ENCODE measurements around the gene PRRC2B. TPM values are rescaled to one million over a fixed set of nuclear protein-coding genes. Genes with fewer than 3 reads are reported as not detected.
"Not testable (repeated sequence)": the region's sequence is repeated elsewhere in the genome, so short reads cannot be mapped to it uniquely, and the experiment has no call there.

The PRRC2B gene
- total RNA-seq, 8 experiments from 2014 or later = 40.6 to 206 (median 126) TPM

- no peak for ATAC-seq (replicated peaks in 6 of 8)
- WGBS, 10 experiments = 47 to 100% (median 73%) methylated on average over 2 to 7 of the region's 7 CpGs; no CpG with 5 or more reads in 2 of the 10 experiments
- in situ Hi-C loops (cut with MboI; ENCODE audit: low pct_unique_long_range_greater_than_20kb in 2 of 9, low sequenced_read_pairs in 9 of 9, unreplicated experiment in 9 of 9) = no loop called here
- no peak overlapping the region for H3K27ac ChIP-seq
- no peak overlapping the region for H3K4me3 ChIP-seq
- no peaks in the 10 kb centered on the region for H3K4me1 ChIP-seq (replicated peaks in 1 of 2)
Observed at GRCh38 chr9:131539223-131539923, 145.5 kb downstream of the PRRC2B start.

- no peak overlapping the region for H3K4me3 ChIP-seq
- ATAC-seq (replicated peaks in 6 of 8) = no peak
- peaks cover 0 to 2% of the 10 kb centered on the region in 2 donors for H3K4me1 ChIP-seq (replicated peaks in 1 of 2)
- H3K27ac ChIP-seq = no peak overlapping the region
- WGBS, 10 experiments = 33 to 100% (median 88%) methylated on average over 2 to 6 of the region's 6 CpGs; no CpG with 5 or more reads in 2 of the 10 experiments
- in situ Hi-C loops (cut with MboI; ENCODE audit: low pct_unique_long_range_greater_than_20kb in 2 of 9, low sequenced_read_pairs in 9 of 9, unreplicated experiment in 9 of 9) = no loop called here
Observed at GRCh38 chr9:131543141-131543540, 149.3 kb downstream of the PRRC2B start.

GRCh38 chr9:131545003-131545785, 151.3 kb downstream of the PRRC2B start, which contains the start of gene PRRT1B:
Gene PRRT1B, plus strand, starts transcription at chr9:131545523. Its CDS starts 93 bp downstream, at chr9:131545616.
- Histone ChIP-seq H3K27ac (no peak within 1 kb of the TSS), H3K4me3 (peak within 1 kb of the TSS in 3 of 5 donors; percentile 3 to 20 (median 3)), H3K4me1 (replicated peaks in 1 of 2) (peaks cover 0 to 2% of the 10 kb centered on the region in 2 donors)
- 52 to 100% (median 86%) methylated on average over 2 to 12 of the region's 50 CpGs; no CpG with 5 or more reads in 2 of the 10 experiments for WGBS, 10 experiments
- in situ Hi-C loops (cut with MboI; ENCODE audit: low pct_unique_long_range_greater_than_20kb in 2 of 9, low sequenced_read_pairs in 9 of 9, unreplicated experiment in 9 of 9) = no loop called here
- peak in 6 of 8 experiments; percentile 6 to 76 (median 19) for ATAC-seq (replicated peaks in 6 of 8)

- in situ Hi-C loops (cut with MboI; ENCODE audit: low pct_unique_long_range_greater_than_20kb in 2 of 9, low sequenced_read_pairs in 9 of 9, unreplicated experiment in 9 of 9) = no loop called here
- Histone ChIP-seq H3K27ac (no peak overlapping the region), H3K4me3 (peak overlapping the region in 3 of 5 donors; percentile 3 to 20 (median 3)), H3K4me1 (replicated peaks in 1 of 2) (peaks cover 0 to 2% of the 10 kb centered on the region in 2 donors)
- no CpG with 5 or more reads among the region's 30 CpGs for WGBS, 10 experiments
- ATAC-seq (replicated peaks in 6 of 8) = peak in 6 of 8 experiments; percentile 19 to 53 (median 42)
Observed at GRCh38 chr9:131545786-131546335, 152.0 kb downstream of the PRRC2B start.

GRCh38 chr9:131546336-131547084, 152.6 kb downstream of the PRRC2B start:
- in situ Hi-C loops (cut with MboI; ENCODE audit: low pct_unique_long_range_greater_than_20kb in 2 of 9, low sequenced_read_pairs in 9 of 9, unreplicated experiment in 9 of 9) = no loop called here

GRCh38 chr9:131549186-131549585, 155.3 kb downstream of the PRRC2B start:
- WGBS, 10 experiments = 35 to 100% (median 73%) methylated on average over 1 to 6 of the region's 10 CpGs; no CpG with 5 or more reads in 5 of the 10 experiments
- H3K4me3 ChIP-seq; ATAC-seq (replicated peaks in 6 of 8); H3K27ac ChIP-seq; in situ Hi-C loops (cut with MboI; ENCODE audit: low pct_unique_long_range_greater_than_20kb in 2 of 9, low sequenced_read_pairs in 9 of 9, unreplicated experiment in 9 of 9); H3K4me1 ChIP-seq (replicated peaks in 1 of 2): not testable (repeated sequence)

More at GRCh38 chr9:131546336-131547084, 152.6 kb downstream of the PRRC2B start:
- Histone ChIP-seq H3K4me1 (replicated peaks in 1 of 2) (peaks cover 0 to 2% of the 10 kb centered on the region in 2 donors), H3K4me3 (peak overlapping the region in 4 of 5 donors; percentile 3 to 20 (median 12)), H3K27ac (no peak overlapping the region)
- 0 to 31% (median 7%) methylated on average over 1 to 12 of the region's 49 CpGs; no CpG with 5 or more reads in 2 of the 10 experiments for WGBS, 10 experiments
- peak; percentile 40 to 79 (median 70) for ATAC-seq (replicated peaks in 6 of 8)

Other genes with a start within 250 kb of the PRRC2B start
- gene FAM78A, start 117.6 kb upstream of the PRRC2B start, total RNA-seq = 1 to 10 TPM in 3 of 8 experiments, under 1 TPM in 5; 0.50 to 1.5 (median 0.88) TPM
- gene PLPP7, start 104.4 kb upstream of the PRRC2B start, total RNA-seq = 1 to 10 TPM in 7 of 8 experiments, under 1 TPM in 1; 0.15 to 9.9 (median 5.0) TPM
- gene POMT1, start 108.8 kb downstream of the PRRC2B start, total RNA-seq = 10 to 100 TPM in 7 of 8 experiments, 1 to 10 TPM in 1; 10.0 to 39.8 (median 26.0) TPM
- 10 to 100 TPM; 12.7 to 28.2 (median 18.4) TPM for gene UCK1, start 137.2 kb downstream of the PRRC2B start, total RNA-seq
- gene PRRT1B, start 151.4 kb downstream of the PRRC2B start, total RNA-seq = under 1 TPM in 1 of 8 experiments, not detected in 7; 0.29 TPM